ENCODE data around the gene ARHGEF2. TPM values are rescaled to one million over a fixed set of nuclear protein-coding genes. Genes with fewer than 3 reads are reported as not detected.
A peak's percentile ranks its signal among the peaks of the same experiment; 100 is the strongest.

Gene ARHGEF2
- total and polyA plus RNA-seq, 10 of the 15 experiments (the other 5 are each of a cell fraction or from before 2014, with no cell fraction given) = 8.1 to 113 (median 69.9) TPM

DNA sequence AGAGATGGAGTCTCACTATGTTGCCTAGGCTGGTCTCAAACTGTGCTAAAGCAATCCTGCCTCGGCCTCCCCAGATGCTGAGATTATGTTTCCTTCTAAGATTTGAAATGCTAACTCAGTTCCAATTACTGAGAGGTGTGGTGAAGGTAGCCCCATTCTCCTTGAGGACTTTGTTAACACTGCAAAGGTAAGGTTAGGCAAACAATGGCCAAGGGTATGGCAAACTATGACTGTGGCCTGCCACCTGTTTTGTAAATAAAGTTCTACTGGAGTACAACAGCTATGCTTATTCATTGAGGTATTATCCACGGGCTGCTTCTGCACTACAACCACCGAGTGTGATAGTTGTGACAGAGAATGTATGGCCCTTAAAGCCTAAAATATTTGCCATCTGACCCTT is 57.6 kb downstream of the ARHGEF2 start:
- Histone ChIP-seq H3K9ac (ENCODE audit: control insufficient read depth, insufficient read depth, low read length) (no peak overlapping the region), H2AFZ (ENCODE audit: control insufficient read depth, low read depth, low read length) (no peak overlapping the region), H4K20me1 (ENCODE audit: control insufficient read depth, insufficient read depth) (peaks cover 3% of the 10 kb centered on the region), H3K4me1 (ENCODE audit: control insufficient read depth, insufficient read depth, low read length) (no peaks in the 10 kb centered on the region), H3K79me2 (ENCODE audit: control insufficient read depth, insufficient read depth, low read length) (no peaks in the 10 kb centered on the region; the same call in 1 of the 2 replicates), H3K9me3 (replicated peaks; ENCODE audit: control insufficient read depth, insufficient read depth, low read length) (no peaks in the 10 kb centered on the region), H3K4me2 (ENCODE audit: control insufficient read depth, insufficient read depth) (no peak overlapping the region), H3K36me3 (ENCODE audit: control insufficient read depth in 2 of 2, insufficient read depth in 2 of 2, low read length in 1 of 2) (peaks cover 20 to 42% of the 10 kb centered on the region in 2 experiments), H3K27ac (ENCODE audit: control insufficient read depth, insufficient read depth) (no peak overlapping the region), H3K4me3 (no peak overlapping the region), H3K27me3 (replicated peaks in 1 of 2; ENCODE audit: control insufficient read depth in 2 of 2, insufficient read depth in 2 of 2, low read length in 1 of 2) (no peaks in the 10 kb centered on the region)
- WGBS (ENCODE audit: insufficient coverage, insufficient replicate concordance, low lambda C conversion rate, missing lambda C conversion rate) = 100% methylated on average over 3 of the region's 3 CpGs
- DNase-seq (ENCODE audit: low read depth, low spot score) (no peak), FAIRE-seq (no peak), ATAC-seq (no peak)
- BruUV-seq (replicated peaks) = TSS peak; percentile 34
- SMC1A ChIA-PET (ENCODE audit: uncharacterized antibody, unreplicated experiment) = no interaction called here
- intact Hi-C loops (cut with micrococcal nuclease; ENCODE audit: unreplicated experiment) (no loop called here), in situ Hi-C loops (cut with MboI) (no loop called here)
- POLR2A ChIA-PET = no interaction called here
- RAD21 ChIA-PET (ENCODE audit: unreplicated experiment) = interaction anchor here (1.5 kb wide), 1 partner anchor 17 kb away, joined by 4 read pairs; no protein-coding TSS in a partner anchor
- CTCF ChIA-PET = interaction anchor here (0.6 to 1.5 kb wide), 3 partner anchors 46 to 69 kb away, joined by 3 to 4 read pairs (median 3); no protein-coding TSS in a partner anchor
- TF ChIP-seq POLR2A (IDR thresholded peaks at IDR 0.05; ENCODE audit: low read depth, low read length) = no peak
- TF ChIP-seq TAF1 (IDR thresholded peaks at IDR 0.05; ENCODE audit: borderline replicate concordance, low read depth, low read length) = no peak
- TF ChIP-seq, protein P1, sequence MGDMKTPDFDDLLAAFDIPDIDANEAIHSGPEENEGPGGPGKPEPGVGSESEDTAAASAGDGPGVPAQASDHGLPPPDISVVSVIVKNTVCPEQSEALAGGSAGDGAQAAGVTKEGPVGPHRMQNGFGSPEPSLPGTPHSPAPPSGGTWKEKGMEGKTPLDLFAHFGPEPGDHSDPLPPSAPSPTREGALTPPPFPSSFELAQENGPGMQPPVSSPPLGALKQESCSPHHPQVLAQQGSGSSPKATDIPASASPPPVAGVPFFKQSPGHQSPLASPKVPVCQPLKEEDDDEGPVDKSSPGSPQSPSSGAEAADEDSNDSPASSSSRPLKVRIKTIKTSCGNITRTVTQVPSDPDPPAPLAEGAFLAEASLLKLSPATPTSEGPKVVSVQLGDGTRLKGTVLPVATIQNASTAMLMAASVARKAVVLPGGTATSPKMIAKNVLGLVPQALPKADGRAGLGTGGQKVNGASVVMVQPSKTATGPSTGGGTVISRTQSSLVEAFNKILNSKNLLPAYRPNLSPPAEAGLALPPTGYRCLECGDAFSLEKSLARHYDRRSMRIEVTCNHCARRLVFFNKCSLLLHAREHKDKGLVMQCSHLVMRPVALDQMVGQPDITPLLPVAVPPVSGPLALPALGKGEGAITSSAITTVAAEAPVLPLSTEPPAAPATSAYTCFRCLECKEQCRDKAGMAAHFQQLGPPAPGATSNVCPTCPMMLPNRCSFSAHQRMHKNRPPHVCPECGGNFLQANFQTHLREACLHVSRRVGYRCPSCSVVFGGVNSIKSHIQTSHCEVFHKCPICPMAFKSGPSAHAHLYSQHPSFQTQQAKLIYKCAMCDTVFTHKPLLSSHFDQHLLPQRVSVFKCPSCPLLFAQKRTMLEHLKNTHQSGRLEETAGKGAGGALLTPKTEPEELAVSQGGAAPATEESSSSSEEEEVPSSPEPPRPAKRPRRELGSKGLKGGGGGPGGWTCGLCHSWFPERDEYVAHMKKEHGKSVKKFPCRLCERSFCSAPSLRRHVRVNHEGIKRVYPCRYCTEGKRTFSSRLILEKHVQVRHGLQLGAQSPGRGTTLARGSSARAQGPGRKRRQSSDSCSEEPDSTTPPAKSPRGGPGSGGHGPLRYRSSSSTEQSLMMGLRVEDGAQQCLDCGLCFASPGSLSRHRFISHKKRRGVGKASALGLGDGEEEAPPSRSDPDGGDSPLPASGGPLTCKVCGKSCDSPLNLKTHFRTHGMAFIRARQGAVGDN (IDR thresholded peaks at IDR 0.05) = no peak
- no peak for TF ChIP-seq BACH1 (IDR thresholded peaks at IDR 0.05; ENCODE audit: borderline replicate concordance)
- TF ChIP-seq, protein P2, sequence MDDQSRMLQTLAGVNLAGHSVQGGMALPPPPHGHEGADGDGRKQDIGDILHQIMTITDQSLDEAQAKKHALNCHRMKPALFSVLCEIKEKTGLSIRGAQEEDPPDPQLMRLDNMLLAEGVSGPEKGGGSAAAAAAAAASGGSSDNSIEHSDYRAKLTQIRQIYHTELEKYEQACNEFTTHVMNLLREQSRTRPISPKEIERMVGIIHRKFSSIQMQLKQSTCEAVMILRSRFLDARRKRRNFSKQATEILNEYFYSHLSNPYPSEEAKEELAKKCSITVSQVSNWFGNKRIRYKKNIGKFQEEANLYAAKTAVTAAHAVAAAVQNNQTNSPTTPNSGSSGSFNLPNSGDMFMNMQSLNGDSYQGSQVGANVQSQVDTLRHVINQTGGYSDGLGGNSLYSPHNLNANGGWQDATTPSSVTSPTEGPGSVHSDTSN (IDR thresholded peaks at IDR 0.05; ENCODE audit: insufficient replicate concordance, low read depth, low read length) = no peak
- TF ChIP-seq, protein P3, sequence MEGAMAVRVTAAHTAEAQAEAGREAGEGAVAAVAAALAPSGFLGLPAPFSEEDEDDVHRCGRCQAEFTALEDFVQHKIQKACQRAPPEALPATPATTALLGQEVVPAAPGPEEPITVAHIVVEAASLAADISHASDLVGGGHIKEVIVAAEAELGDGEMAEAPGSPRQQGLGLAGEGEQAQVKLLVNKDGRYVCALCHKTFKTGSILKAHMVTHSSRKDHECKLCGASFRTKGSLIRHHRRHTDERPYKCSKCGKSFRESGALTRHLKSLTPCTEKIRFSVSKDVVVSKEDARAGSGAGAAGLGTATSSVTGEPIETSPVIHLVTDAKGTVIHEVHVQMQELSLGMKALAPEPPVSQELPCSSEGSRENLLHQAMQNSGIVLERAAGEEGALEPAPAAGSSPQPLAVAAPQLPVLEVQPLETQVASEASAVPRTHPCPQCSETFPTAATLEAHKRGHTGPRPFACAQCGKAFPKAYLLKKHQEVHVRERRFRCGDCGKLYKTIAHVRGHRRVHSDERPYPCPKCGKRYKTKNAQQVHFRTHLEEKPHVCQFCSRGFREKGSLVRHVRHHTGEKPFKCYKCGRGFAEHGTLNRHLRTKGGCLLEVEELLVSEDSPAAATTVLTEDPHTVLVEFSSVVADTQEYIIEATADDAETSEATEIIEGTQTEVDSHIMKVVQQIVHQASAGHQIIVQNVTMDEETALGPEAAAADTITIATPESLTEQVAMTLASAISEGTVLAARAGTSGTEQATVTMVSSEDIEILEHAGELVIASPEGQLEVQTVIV (IDR thresholded peaks at IDR 0.05; ENCODE audit: borderline replicate concordance, partially characterized antibody) = no peak
- TF ChIP-seq ESRRA (IDR thresholded peaks at IDR 0.05; ENCODE audit: low read length) = no peak
- TF ChIP-seq KLF5 (IDR thresholded peaks at IDR 0.05; ENCODE audit: partially characterized antibody) = no peak
- no peak for TF ChIP-seq MTA2 (IDR thresholded peaks at IDR 0.05; ENCODE audit: low read depth)
- no peak for TF ChIP-seq TBL1XR1 (IDR thresholded peaks at IDR 0.05; ENCODE audit: low read depth, low read length)
- TF ChIP-seq NRF1 (conservative IDR thresholded peaks at IDR 0.05; ENCODE audit: low read depth, low read length) = no peak
- TF ChIP-seq, protein P4, sequence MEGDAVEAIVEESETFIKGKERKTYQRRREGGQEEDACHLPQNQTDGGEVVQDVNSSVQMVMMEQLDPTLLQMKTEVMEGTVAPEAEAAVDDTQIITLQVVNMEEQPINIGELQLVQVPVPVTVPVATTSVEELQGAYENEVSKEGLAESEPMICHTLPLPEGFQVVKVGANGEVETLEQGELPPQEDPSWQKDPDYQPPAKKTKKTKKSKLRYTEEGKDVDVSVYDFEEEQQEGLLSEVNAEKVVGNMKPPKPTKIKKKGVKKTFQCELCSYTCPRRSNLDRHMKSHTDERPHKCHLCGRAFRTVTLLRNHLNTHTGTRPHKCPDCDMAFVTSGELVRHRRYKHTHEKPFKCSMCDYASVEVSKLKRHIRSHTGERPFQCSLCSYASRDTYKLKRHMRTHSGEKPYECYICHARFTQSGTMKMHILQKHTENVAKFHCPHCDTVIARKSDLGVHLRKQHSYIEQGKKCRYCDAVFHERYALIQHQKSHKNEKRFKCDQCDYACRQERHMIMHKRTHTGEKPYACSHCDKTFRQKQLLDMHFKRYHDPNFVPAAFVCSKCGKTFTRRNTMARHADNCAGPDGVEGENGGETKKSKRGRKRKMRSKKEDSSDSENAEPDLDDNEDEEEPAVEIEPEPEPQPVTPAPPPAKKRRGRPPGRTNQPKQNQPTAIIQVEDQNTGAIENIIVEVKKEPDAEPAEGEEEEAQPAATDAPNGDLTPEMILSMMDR (IDR thresholded peaks at IDR 0.05 in 2 of 3, conservative IDR thresholded peaks at IDR 0.05 in 1 of 3; ENCODE audit: control insufficient read depth in 2 of 3, extremely low read depth in 1 of 3, insufficient read depth in 1 of 3, low read depth in 3 of 3, low read length in 3 of 3) = no peak
- no peak for TF ChIP-seq TARDBP (IDR thresholded peaks at IDR 0.05; ENCODE audit: borderline replicate concordance)

All from GM12878 (cell line).